GM21576 (cell line): ENCODE results near the gene CDH22.

Source experiments
- ATAC-seq: cut with Tn5 transposase; IDR thresholded peaks from one replicate; pipeline ENCODE4 v1.9.1; 2021; ENCODE audit warnings: mild to moderate bottlenecking, moderate library complexity; ENCODE audit not compliant: unreplicated experiment

Gene CDH22

DNA sequence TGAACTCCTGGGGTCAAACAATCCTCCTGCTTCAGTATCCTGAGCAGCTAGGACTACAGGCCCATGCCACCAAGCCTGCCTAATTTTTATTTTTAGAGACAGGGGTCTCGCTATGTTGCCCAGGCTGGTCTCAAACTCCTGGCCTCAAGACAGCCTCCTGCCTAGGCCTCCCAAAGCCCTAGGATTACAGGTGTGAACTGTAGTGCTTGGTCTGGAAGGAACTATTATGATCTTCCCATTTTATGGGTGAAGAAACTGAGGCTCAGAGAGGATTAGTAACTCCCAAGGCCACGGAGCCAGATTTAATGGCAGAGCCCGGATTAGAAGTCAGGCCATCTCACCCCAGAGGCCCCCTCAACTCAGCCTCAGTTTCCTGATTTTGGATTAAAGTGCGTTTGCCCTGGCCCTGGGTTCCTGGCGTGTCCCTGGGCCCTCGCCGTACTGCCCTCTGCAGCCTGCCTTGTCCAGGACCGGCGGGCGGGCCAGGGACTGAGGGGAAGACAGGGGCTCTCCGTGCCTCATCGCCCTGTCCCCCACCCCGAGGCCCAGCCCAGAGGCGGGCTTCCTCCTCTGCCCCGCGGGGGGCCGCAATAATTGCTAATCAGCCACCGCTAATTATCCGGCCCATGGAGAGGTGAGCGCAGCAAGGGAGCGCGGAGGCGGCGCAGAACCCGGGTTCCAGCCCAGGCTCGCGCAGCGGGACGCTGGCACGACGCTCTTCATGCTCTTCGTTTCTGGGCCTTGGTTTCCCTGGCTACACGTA is 155.3 kb downstream of the CDH22 start:
- no peak for ATAC-seq

DNA sequence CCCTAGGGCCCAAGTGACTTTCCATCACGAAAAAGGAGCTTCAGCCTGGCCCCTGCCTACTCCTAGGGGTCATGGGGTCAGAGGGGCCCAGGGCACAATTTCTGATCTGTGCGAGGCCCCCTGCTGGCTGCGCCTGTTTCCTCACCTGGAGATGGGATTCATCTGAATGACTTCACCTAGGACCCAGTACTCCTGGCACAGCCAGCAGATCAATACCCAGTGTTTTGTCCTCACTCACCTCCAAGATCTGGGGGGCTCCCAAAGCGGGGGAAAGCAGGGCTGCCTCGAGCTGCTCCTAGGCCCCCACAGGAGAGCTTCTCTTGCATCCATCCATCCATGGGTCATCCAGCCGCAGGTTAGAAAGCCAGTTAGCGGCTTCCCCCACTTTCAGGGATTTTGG is 156.4 kb downstream of the CDH22 start:
- no peak for ATAC-seq

DNA sequence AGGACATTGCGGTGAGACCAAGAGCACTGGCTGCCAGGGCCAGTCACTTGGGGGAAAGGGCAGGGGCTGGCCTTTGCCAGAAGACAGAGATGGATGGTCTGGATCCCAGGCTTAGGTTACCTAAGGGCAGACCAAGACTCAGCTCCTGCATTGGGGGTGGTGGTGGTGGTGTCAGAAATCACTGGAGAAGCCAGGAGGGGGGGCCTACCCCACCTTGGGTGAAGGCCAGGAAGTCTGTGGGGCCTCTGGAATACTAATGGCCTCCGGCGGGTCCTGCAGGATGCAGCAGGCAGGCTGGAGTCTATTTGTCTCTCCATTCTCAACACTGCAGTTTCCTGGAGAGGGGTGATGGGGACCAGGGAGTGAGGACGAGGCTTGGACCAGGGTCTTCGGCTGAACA is 157.4 kb downstream of the CDH22 start:
- no peak for ATAC-seq

DNA sequence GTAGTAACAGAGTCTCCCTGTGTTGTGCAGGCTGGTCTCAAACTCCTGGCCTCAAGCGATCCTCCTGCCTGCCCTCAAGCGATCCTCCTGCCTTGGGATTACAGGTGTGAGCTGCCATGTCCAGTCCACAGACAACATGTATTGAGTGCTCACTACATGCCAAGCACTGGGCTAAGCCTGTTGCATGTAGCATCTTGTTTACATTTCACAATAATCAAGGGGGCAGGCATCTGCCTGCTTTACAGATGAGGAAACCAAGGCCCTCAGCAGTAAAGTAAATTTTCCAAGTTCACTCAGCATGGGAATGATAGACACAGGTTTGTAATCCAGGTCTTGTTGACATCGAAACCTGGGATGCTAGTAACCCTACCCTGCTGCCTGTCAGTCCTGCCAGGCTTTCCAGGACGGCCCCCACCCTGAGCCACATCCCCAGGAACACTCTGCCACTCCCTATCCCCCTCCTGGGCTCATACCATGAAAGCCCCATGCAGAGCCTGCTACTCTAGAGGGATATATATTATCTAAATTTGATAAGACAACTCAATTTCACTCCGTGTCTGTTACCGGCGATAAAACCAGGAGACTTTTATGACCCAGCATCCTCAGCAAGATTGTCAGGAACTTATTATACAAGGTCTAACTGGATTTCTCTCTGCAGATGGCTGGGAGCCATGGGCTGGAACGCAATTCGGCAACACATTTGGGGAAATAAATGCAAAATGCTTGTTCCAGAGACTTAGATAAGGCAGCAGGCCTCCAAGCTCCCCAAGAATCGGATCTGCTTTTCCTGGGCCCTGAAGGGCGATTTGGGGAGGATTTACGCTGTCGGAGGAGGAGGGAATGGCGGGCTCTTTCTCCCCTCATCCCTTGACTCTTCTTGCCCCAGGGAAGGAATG is 159.7 kb downstream of the CDH22 start:
- no peak for ATAC-seq

DNA sequence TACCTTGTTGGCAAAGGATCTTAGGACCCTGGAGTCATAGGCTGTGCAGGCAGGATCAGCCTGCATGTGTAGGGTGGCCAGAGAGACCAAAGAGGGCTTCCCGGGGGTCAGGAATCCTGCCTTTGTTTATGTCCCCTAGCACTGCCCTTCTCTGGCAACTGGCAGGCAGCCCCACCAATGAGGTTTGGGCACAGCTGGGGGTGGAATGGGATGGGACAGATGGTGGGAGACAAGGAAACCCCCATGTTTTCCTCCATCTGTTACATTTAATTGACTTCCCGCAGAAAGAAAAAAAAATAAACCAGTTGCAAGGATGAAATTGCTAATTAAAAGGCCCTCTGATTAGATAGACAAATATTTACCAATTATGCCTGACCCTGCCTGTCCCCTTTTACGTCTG is 162.6 kb downstream of the CDH22 start:
- ATAC-seq: no peak

DNA sequence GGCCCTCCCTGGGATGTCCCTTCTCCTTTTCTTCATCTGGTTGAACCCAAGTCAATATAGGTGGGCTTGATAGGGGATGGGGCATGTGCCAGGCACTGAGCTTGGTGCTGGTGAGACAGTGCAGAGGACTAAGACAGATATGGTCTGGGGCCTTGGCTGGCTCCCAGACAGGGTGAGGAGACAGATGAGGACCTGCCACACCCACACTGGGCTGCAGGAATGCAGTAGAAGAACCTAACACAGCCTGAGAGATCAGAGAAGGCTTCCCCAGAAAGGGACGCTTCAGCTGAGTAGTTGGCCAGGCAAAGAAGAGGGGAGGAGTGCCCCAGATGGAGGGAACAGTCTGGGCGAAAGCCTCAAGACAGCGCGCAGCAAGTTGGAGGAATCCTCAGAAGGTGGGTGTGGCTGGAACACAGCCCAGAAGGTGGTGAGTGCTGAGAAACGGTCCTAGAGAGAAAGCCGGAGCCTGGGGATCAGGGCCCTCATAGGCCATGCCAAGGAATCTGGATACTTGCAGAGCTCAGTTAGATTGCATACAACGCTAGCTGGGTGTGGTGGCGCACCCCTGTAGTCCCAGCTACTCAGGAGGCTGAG is 163.8 kb downstream of the CDH22 start:
- no peak for ATAC-seq

DNA sequence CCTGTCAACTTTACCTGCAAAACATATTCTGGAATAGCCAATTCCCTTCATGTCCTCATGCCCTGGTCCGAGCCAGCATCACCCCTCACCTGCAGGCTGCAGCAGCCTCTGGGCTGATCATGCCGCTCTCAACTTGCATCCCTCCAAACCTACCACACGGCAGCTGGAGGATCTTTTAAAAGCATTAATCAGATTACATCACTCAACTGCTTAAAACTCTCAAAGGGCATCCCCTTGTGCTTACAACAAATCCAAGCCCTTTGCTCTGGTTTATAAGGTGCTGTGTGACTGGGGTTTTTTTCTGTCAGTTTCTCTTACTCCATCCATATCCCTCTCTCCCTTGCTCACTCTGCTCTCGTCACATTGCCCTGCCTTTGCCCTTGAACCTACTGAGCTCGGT is 166.2 kb downstream of the CDH22 start:
- ATAC-seq: no peak

DNA sequence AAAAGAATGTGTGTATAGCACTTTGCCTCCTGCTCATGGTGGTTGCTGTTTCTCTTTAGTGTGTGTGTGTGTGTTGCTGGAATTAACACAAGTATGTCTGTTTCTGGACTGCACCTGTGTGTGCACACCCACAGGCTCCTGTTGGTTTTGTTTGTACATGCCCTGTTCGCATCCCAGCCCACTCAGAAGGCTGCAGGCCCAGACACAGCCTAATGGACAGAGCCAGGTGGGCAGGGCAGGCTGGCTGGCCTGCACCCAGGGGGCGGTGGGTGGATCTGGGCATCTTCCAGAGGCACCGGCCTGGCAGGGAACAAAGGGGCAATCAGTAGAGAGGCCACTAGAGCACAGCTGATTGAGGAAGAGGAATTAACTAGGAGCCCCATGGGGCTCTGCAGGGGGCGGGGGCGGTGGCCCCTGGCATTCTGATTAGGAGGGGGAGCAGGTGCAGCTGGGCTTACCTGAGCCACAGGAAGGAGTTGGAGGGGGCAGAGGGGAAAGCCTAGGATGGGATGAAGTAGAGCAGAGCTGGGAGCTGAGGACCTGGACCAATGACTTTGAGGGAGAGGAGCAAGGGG is 168.3 kb downstream of the CDH22 start:
- no peak for ATAC-seq

DNA sequence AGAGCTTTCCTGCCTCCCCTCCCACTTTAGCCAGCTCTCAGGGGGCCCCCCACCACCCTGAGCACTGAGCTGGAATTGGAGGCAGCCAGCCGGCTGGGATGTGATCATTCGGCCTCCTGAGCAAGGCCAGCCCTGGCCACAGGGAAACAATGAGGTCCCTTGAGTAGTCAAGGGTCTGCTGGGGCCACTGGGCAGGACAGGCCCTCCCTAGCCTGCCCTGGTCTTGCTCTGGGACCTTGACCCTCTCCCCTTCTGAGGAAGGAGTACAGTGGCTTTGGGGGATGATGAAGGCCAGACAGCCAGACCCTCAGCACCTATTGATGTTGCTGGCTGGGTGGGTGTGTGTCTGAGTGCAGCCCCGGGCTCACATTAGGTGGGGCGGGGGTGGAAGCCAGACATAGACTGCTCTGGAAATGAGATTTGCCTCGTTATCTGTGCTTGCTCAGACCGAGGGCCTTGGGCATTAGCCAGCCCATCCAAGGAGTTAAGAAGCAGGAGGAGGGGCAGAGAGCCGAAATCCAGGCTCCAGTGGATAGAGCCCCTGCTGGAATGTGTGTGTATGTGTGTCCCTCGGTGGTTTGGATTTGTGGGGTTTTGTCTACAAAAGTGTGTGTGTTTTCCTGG is 168.9 kb downstream of the CDH22 start:
- ATAC-seq: no peak

DNA sequence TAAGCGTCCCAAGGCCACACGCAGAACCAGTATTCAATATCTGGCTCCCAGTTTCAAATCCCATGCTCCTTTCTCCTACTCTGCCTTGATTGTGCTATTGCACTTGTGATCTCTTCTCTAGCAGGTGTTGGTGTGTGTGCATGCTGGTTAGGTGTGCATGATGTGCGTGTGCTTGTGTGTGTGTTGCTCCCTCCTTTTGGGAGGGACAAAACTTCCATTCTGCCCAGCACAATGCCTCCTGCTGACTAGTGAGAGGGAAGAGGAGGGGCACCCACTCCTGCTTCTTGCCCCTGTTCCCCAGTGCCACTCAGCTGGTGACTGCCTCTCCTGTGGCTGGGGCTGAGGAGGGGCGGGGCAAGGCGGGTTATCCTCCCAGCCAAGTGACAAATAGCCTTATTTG is 170.5 kb downstream of the CDH22 start:
- ATAC-seq: no peak

DNA sequence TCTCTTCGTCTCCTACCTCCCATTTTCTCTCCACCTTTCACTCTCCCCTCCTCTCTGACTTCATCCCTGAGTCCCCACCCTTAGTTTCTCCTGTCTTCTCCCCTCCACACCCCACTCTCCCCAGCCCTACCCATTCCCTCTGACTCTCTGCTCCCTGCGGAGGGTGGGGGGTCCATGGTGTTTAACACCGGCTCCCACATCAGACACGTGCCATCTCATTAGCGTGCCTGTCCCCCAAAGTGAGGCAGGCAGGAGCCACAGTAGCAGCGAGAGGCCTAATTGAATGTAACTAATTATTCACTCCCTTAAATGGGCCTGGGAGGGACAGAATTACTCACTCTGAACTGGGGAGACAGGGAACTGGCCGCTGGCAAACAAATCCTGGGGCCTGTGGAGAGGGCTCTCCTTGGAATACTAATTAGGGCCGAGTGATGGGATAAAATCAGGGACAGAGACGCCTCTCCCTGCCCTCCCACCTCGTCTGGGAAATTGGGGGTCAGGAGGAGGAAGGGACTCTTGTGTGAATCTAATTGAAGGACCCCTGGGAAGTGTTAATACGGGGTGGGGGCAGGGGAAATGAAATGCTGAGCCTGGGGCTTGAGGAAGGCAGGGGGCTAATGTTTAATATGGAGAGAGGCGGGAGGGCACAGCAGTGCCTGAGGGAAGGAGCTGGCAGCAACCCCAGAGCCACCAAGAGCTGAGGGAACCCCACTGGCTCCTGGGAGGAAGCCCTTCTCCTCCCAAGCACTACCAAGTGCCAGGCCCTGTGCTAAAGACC is 172.3 kb downstream of the CDH22 start:
- no peak for ATAC-seq

DNA sequence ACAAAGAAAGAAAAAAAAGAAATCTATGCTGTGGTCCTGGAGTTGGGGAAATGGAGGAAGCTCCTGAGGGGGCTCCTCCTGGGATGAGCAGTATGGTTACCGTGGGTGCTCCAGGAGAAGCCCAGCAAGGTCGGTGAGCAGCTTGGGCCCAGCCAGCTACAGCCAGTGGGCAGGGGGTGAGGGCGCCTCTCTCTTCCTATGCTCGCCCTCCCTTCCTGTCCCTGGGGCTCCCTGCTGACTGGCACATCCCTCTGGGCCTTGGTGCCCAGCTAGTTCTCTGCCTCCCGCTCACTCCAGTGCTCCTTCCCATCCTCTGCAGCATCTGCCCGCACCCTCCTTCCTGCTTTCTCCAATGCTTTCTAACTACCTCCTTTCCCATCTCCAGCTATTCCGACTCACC is 173.6 kb downstream of the CDH22 start:
- no peak for ATAC-seq

DNA sequence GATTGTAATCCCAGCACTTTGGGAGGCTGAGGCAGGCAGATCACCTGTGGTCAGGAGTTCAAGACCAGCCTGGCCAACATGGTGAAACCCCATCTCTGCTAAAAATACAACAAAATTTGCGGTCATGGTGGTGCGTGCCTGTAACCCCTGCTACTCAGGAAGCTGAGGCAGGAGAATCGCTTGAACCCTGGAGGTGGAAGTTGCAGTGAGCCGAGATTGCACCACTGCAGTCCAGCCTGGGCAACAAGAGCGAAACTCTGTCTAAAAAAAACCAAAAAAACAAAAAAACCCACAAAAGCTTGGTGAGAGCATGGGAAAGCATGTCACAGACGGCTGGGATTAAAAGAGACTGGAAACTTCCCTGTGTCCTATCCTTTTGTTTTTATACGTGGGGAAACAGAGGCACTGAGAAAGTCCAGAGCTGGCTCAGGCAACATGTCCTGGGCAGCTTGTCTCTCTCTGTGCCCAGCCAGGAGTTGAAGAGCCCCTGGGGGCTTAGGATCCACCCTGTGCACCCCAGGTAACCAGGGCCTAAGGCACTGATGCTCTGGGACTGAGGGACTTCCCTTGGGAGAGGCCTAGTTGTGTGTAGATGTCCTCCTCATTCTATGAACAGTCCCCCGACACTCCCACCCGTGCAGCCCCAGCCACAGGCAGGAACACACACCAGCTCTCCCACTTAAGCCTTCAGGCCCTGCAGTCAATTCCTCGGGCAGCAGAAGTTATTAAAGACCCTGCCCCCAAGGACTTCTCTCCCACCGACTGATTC is 174.2 kb downstream of the CDH22 start:
- no peak for ATAC-seq

DNA sequence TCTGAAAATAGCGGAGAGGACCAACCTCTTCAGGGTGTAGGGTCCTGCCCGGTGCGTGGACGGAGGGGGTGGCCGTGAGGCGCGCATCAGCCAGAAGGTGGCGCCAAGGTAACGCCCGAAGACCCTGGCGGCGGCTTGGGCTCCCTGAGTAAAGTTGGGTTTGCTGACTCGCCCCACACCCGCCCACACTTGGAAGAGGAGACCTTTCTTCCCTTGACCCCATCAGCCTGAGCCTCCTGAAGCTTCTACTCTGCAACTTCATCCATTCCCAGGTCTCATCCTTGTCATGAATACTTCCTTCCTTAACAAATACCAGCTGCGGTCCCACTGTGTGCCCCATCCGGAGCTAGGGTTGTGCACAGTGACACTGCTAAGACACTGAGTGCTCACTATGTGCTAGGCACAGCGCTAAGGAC is 175.6 kb downstream of the CDH22 start:
- no peak for ATAC-seq

DNA sequence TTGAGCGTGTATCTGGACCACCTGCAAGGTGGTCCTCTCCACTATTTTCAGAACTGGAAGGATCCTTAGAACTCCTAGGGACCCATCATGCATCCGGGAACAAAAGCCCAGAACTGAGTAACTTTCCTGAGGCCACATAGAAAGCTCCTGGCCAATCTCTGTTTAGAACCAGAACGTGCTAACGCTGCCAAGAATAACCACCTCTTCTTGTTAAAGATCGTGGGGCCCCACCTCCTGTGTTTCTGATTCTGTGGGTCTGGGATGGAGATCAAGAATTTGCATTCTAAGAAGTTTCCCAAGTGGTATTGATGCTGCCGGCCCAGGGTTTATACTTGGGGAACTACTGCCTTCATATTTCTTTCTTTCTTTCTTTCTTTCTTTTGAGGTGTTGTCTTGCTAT is 176.9 kb downstream of the CDH22 start:
- ATAC-seq: no peak

DNA sequence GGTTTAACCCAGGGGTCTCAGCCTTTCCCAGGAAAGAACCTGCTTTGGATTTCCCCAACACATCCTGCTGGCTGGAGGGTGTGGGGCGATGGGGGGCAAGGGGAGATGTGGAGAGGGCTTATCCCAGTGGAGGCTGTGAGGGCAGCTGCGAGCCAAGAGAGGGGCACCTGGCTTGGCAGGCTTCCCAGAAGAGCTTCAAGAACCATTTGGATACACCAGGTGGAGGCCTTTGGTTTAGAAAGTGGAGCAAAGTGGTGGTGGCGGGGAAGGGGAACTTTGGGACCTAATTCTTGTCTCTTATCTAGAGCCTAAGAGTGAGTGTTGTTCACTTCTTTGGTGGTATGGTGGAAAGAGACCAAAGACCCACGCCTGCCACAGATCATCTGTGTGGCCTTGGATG is 177.8 kb downstream of the CDH22 start:
- ATAC-seq: no peak

DNA sequence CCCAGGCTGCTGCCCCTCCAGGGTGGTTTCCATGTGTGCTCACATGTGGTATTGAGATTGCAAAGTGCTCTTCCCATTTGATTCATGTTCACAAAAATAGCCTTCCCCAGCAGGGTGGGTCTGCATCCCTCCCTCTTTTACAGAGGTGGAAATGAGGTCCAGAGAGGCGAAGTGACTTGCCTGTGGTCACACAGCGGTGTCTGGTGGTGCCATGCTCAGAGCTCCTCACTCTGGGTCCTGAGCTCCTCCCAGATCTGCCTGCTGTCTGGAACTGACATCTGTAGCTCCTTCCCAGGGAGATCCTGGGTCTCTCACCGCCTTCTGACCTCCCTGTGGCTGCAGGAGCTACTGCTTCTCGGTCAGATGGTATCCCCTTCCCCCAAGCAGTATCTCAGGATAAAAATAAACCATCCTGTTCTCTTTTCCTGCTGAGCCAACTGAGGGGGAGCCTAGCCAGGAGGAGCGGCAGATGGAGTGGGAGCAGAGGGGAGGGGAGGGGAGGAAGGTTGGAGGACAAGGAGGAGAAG is 178.3 kb downstream of the CDH22 start:
- ATAC-seq: no peak

DNA sequence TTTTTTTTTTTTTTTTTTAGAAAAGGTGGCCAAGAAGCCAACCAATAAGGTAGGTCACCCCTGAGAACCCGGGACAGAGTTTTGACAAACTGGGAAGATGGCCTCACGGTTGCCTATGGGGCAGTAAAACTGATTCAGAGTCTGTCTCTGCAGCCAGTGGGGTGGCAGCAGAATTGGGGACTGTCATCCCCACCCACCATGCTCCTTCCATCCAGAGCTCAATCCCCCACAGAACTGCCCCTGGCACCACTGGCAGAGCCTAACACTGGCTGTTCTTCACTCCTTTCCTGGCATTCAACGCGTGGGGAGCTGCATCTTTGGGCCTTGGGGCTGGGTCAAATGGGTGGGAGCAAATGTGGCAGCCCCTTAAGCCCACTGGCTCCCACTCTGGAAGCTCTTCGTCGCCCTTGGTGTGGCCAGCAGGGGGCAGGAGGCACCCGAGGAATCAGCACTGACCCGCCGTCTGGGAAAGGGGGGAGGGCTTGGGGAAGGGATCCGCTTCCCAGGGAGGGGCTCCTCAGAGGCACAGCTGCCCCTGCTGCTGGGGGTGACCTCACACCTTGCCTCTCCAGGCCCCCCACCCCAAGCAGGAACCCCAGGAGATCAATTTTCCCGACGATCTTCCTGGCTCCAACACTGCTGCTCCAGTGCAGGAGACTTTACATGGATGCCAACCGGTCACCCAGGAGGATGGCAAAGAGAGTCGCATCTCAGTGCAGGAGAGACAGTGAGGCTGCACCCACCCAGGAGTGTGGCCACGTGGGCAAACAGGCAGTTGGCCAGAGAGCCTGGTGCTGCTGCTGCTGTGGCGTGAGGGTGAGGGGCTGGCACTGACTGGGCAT is 179.8 kb downstream of the CDH22 start:
- no peak for ATAC-seq
